GM19452 (cell line): Measurements from ENCODE around the gene SLC35C1.

Source experiments
- ATAC-seq: cut with Tn5 transposase; IDR thresholded peaks from one replicate; pipeline ENCODE4 v1.9.1; 2021; ENCODE audit not compliant: unreplicated experiment

SLC35C1 gene

DNA sequence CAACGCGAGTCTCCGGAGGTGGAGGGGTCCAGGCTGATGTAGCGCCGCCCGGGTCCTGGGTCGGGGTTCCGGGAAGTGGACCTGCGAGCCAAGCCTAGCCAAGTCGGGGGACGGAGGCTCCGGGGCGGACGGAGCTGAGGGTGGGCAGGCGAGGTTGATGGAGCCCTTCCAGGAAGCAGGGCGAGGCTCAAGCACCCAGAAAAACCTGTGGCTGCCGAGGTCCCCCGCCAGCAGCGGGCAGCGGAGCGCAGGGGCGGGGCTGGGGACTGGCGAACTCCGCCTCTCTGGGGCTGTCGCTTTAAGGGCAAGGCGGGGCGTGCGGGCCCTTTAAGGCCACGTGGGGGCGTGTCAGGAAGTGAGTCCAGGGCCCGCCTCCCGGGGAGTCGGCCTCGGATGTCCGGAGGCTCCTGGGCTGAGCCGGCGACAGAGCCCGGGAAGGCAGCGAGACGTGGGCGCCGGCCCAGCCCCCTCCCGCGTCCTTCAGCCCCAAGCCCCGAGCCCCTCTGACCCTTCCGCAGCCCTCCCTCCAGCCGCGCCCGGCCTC, at the start of gene SLC35C1:
Gene SLC35C1, plus strand, starts transcription at position 389 of the 544 bp plus-strand sequence. CDS start 653 bp downstream, outside the sequence.
- ATAC-seq, result peak; percentile 97

DNA sequence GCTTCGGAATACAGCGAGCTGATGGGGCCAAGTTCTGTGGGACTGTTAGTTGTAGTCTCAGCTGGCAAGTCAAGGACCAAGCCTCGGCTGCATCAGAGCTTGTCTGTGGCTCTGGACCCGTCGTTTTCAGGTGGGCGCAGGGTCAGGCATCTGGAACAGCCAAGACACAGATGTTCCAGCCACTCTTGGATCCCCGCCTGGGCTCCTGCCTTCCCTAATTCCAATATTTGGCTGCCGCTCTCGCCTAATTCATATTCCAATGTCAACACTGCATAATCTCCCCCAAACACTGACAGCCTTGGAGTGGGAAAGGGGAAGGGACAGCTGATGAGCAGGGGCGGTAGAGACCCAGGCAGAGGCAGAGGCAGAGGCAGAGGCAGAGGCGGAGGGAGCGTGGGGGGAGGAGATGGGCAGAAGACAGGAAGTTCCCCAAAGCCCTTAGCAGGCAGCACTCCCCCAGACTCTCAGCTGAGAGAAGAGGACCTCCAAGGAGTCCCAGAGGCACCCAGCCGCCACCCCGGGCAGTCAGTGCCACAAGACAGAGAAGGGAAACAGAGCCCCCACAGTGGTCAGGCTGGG, 49.6 kb upstream of the SLC35C1 start:
- no peak for ATAC-seq

DNA sequence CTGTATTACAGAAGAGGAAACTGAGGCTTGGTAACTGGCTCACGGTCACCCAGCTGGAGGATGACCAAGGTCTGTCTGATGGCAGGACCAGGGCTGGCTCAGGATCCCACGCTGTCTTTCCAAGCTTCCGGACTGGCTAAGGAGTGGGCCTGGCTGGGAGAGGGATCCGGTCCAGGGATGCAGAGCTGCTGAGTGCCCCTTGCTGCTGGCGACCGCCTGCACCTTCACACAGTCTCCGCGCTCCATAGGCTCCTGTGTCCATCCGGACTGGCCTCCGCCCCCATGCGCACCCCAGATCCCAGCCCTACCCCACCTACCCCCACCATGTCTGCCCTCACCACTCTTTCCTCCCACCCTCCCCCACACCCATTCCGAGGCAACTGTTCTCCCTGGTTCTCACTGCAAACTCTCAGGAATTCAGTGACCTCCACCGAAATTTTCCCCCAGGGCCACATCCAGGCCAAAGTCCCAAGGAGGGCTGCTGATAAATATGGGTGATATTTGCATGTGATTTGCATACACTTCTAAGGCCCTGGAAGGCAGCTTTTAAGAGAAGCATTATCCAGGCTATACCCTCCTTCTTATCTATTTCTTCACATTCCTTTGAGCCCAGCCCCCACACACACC, 48.5 kb upstream of the SLC35C1 start:
- no peak for ATAC-seq

DNA sequence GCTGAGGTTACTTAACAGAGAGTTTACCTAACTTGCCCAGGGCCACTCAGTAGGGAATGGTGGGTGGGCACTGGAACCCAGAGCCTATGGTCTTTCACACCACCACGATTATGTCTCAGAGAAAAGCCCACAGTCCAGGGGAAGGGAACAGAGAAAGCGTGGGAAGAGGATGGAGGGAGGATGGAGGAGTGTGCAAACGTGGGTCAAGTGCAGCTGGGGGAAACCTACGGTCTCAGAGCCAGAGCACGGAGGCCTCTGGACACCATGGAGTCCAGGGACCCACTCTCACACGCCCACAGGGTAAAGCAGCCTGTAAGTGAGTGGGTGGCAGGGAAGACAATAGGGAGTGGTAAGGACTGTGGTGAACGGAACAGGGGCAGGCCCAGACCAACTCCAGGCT, 47.3 kb upstream of the SLC35C1 start:
- no peak for ATAC-seq

DNA sequence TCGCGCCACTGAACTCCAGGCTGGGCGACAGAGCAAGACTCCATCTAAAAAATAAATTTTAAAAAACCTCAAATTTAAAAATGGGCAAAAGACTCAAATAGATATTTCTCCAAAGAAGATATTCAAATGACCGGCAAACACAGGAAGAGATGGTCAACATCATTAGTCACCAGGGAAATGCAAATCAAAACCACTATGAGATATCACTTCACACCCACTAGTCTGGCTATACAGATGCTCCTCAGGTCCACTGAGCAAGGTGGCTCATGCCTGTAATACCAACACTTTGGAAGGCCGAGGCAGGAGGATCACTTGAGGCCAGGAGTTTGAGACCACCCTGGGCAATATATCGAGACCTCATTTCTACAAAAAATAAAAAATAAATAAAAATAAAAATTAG, 43.3 kb upstream of the SLC35C1 start:
- ATAC-seq, result no peak

DNA sequence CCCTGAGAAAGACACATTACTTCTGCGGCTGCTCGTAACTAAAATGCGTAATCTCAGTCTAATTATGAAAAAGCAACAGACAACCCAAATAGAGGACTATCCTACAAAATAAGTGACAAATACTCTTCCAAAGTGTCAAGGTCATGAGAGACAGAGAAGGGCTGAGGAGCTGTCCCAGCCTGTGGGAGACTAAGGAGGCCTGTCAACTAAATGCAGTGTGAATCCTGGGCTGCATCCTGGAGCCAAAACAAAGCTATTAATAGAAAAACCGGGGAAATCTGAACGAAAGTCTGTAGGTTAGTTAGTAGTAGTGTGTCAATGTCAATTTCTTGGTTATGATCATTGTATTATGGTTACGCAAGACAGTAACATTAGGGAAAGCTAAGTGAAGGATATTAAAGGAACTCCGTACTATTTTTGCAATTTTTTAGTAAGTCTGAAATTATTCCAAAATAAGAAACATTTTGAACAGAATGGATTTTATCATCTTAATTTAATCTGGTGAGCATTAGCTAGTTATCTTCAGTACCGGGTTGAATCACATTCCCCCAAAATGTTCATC, 39.8 kb upstream of the SLC35C1 start:
- no peak for ATAC-seq

DNA sequence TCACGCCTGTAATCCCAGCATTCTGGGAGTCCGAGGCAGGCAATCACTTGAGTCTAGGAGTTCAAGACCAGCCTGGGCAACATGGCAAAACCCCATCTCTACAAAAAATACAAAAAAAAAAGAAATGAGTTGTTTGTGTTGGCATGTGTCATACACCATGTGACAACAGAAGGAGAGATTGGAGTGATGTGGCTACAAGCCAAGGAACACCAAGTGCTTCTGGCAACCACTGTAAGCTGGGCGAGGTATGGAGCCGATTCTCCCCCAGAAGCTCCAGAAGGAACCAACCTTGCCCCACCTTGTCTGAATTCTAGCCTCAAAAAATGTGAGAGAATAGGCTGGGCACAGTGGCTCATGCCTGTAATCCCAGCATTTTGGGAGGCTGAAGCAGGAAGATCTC, 39.1 kb upstream of the SLC35C1 start:
- ATAC-seq, result no peak

DNA sequence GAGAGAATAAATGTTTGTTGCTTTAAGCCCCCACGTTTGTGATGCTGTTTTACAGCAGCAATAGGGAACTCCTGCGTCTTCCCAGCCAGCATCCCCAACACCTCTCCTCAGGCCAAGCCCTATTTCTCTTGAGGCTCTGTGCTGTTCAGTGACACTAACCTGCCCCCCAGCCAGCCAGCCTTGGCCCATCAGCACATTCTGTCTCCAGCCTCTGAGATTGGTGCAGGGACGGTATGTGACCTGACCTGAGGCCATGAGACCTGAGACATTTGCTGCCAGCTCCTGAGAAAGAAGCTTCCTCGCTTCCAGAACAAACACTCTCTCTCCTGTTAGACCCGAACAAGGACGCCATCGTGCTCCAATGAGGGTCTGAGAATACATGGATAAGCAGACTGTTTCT, 38.5 kb upstream of the SLC35C1 start:
- no peak for ATAC-seq

DNA sequence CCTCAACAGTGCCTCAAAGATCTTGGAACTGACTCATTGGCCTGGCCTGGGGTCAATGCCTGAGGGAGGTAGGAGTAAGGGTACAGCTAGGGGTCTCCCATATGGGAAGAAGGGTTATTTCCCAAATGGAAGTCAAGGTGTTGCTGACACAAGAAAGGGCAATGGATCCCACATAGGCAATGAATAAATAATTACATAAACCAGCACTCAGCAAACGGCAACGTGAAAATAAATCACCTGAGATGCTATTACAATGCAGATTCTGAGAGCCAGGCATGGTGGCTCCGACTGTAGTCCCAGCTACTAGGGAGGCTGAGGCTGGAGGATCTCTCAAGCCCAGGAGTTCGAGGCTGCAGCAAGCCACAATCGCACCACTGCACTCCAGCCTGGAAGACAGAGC, 36.5 kb upstream of the SLC35C1 start:
- ATAC-seq, result no peak

DNA sequence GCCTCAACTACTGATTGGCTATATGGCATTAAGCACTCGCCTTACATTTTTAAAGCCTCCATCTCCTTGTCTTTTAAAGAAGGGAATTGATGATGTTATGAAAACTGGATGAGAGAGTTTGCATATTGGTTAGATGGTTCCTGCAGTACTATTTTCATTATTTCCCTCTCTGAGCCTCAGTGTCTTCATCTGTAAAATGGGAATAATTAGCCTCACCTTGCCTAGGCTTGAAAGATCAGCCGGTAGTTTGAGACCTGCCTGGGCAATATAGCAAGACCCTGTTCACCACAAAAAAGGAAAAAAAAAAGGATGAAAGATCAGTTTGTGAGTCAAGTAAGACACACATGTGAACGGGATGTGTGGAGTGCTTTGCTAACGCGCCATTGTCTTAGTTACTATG, 35.0 kb upstream of the SLC35C1 start:
- no peak for ATAC-seq

DNA sequence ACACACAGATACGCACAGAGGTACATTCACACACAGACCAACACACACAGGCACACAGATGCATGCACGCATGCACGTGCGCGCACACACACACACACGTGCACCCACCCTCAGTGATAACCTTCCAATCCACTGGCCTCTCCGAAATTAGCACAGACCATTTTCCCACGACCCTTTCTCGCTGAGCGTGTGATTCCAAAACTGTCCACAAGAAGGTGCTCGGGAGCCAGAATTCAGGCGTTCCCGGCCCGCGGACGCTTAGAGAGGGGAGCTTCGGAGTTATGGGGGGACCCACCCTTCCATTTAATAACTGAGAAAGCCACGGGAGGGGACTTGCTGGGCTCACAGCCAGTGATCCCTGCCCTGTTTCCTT, 33.8 kb upstream of the SLC35C1 start:
- ATAC-seq, result peak; percentile 37

DNA sequence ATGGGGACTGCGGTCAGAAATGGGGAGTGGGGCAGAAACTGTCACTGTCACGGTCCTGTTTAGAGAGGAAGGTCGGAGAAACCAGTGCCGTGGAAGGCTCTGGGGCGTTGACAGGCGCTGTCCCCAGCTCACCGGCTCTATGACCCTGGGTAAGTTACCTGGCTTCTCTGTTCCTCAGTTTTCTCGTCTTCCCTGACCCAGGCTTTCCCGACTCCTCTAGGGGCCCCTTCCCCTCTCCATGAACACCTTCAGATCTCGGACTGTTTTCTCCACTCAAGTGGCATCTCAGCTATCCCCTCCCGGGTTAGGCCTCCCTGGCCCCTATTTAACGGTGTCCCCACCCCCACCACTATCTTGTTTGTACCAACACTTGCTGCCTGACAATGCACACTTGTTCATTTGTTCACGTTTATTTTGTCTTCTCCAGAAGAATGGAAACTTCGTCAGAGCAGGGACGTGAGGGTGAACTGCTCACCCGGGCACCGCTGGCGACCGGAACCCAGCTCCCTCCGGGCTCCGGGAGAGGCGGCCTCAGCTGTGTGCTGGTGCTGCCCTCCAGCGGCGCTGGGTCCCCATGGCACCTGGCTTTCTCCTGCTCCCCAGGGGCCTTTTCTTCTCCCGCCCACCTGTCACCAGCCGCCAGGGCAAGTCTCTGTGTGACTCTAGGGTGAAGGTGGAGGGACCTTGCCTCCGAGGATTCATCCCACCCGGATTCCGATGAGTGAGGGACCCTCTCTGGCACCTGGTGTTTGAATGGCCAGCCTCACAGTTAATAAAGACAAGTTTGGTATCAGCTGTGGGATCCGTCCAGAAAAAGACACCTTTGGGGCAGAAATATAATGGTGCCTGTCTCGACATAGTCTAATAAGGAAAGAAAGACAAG, 33.1 kb upstream of the SLC35C1 start:
- peak; percentile 90 for ATAC-seq

DNA sequence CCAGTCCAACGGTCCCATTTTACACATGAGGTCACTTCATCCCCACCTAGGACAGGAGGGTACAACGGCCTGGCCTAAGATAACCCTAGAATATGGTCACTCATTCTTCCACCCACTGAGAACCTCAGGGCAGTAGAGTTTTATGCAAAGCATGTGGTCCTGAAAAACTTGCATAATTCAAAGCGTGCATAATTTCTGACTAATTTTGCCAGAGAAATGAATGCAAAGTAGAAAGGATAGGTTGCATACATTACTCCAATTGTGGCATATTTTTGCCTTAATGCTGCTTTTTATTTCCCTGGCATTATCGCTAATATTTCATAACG, 32.5 kb upstream of the SLC35C1 start:
- ATAC-seq, result no peak

DNA sequence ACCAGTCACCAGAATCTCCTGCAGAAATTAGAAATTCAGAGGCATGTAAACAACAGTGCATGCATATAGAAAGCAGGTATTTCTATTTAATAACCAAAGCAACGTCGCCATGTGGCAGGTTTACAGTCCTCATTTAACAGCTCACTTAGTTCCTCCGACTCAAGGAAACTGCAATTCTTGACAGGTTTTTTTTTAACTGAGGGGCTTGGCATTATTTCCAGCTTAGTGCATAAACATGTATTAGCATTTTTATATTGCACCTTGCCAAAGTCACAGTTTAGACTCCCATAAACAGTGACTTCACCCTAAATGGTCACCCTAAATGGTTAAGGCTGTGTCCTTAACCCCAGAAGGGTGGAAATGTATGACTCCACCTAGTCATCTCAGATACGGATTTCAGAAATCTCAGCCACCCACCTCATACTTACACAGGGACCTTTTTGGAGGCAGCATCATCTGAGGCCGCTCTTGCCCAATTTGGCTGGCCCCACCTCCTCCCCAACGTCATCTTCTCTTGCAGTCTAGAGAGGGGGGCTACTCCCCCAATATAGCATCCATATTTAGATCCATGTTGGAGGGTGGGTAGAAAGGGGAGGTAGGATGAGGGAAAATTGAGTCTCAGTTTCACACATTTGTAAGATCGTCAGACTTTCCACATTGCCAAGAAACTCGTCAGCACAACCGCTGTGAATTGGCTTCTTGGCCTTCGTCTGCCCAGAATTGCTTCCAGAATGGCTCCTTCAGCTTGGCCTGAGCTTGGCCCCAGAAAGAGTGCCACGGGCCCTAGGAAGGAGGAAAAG, 31.8 kb upstream of the SLC35C1 start:
- no peak for ATAC-seq

DNA sequence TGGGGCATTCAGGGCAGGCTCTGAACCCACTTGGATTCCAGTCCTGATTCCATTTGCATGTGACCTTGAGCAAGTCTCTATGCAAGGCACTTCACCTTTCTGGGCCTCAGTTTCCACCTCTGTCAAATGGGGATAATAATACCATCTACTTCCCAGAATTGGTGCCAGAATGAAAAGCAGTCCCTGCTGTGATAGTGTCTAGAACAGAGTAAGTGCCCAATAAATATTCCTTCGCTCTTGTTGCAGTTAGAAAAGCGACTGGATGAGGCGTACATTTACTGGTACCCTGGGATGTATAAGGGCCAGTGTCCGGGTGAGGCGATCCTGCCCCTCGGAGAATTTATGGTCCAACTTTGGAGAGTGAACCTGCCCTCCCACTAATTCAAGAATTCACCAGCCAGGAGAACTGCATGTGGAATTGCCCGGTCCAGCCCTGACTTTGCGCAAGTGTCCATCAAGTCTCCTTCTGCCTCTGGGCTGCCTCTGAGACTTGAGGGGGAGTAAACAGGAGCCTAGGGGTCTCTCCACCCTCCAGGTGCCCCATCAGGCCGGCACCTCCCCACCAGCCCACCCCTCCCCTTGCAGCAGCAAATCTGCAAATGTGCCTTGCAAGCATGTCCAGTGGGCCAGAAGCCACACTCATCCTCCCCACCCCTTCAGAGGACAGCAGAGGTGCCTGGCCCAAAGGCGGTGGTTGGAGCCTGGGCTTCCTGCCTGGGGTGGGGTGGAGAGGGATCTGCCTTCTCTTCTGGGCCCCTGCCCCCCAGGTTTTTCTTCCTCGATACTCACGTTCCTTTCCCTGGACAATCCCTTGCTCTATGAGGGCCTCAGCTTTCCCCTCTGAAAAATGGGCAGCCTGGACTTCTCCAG, 30.9 kb upstream of the SLC35C1 start:
- ATAC-seq, result no peak

DNA sequence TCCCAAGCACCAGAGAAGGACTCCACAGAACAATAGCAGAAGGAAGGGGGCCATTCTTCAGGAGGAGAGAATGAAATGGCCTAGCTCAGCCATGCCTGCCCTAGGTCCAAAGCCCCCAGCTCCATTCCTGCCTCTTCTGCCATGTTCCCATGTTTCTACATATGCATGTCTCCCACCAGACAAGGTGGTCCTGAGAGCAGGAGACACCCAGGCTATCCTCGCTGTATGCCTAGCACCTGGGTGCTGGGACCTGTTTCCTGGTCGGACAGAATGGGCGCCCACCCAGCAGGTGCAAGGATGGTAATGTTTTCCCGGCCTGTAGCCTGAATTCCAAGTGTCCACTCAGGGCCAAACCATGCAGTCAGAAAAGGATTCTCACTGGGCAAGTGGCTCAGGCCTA, 30.2 kb upstream of the SLC35C1 start:
- no peak for ATAC-seq

DNA sequence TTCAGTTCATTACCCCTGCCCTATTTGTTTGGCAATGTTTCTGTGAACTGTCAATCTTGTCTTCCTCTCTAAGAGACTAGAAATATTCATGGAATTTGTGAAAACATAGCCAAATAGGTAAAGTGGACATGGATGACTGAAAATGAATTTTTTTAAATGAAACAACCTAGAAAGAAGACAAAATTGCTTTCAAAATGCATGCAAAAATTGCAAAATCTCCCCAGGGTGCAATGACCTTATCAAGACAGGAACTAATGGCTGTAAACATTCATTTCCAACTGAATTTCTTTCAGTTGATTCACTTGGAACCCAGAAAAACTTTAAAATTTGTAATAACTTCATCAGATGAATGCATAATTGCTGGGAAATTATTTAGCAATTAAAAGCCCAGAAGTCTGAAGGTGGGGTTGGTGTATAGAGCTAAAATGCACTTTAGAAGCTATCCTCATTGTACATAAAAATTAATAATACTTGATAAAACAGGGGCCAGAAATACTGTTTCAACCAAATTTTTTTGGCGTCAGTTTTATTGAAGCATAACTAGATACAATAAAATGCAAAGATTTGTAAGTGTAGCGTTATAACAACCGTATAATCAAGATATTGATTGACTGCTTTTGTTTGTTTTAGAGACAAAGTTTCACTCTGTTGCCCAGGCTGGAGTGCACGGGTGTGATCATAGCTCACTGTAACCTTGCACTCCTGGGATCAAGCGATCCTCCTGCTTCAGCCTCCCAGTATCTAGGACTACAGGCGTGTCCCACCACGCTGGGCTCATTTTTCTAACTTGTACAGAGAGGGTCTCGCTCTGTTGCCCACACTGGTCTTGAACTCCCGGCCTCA, 27.6 kb upstream of the SLC35C1 start:
- no peak for ATAC-seq

DNA sequence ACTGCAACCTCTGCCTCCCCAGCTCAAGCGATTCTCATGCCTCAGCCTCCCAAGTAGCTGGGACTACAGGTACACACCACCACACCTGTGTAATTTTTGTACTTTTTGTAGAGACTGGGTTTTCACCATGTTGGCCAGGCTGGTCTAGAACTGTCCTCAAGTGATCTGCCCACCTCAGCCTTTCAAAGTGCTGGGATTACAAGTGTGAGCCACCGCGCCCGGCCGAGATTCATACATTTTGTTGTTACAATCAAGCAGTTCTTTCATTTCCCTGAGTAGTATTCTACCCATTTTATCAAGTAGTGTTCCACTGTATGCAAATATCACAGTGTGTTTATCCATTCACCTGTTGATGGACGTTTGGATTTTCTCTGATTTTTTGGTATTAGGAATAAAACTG, 26.6 kb upstream of the SLC35C1 start:
- no peak for ATAC-seq

DNA sequence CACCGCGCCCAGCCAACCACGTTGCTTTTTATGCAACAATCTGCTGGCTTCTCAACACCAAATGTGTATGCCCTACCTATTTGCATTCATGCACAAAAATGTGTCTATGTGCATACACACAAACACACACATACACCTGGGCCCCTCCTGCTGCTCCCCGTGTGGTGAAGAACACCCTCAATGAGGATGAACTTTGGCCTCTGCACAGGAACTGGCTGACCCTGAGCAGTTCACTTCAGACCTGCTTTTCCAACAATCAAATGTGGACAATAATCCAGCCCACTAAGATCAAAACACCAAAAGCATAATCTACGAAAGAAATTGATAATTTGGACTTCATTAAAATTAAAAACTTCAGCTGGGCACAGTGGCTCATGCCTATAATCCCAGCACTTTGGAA, 25.3 kb upstream of the SLC35C1 start:
- ATAC-seq, result no peak
